ENCODE data around the gene IP6K2. TPM values are rescaled to one million over a fixed set of nuclear protein-coding genes. Genes with fewer than 3 reads are reported as not detected.

The IP6K2 gene
- total RNA-seq, 1 experiment from 2014 or later = 56.3 TPM

DNA sequence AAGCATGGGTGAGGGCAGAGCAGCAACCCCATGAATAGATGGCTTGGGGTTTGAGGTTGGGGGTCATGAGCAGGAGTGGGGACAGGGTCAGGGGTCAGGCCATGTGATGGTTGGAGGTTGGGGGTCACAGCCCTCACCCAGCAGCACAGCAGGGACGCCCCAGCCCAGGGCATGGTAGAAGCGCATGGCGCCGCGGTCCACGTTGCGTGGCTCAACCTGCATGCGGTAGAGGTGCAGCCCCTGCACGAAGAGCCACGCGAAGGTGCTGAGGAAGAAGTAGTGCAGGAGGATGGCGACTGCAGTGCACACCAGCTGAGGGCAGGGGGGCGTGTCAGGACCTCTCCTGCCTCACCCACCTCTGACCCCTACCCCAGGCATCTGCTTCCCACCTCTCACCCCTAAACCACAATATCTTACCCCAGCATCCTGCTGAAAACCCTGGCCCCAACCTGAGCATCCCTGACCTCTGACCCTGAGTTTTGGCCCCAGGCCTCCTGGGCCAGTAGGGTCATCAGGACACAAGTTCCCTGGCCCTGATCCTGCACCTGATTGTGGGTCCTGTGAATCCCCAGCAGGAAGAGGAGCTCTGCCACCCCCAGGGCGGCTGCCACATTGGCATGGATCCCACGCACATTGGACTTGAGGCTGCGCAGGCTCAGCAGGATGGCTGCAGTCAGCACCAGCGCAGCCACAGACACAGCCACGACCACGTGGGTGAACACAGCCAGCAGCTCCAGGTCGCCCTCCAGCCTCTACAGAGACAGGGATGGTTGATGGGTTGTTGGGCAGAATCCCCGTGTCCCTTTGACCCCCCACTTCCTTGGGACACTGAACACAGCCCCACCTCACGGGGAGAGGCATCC, 71.9 kb downstream of the IP6K2 start:
- no peak for DNase-seq (ENCODE audit: extremely low read depth, low read depth)

DNA sequence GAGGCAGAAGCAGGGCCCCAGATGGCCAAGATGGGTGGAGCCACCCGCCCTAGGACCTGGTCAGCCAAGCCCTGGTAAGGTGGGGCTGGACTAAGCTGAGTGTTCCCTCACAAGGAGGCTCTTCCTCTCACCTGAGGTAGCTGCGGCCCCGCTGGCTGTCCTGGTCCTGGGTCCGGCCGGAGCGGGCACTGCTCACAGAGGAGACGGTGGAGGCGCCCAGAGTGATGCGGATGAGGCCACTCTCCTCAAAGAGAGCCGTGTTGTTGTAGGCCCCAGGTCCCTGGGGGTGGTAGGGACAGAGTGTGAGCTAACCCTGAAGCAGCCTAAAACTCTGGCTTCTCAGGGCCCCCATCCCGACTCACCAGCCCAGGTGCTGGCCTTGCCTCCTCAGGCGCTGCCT, 74.4 kb downstream of the IP6K2 start:
- no peak for DNase-seq (ENCODE audit: extremely low read depth, low read depth)

DNA sequence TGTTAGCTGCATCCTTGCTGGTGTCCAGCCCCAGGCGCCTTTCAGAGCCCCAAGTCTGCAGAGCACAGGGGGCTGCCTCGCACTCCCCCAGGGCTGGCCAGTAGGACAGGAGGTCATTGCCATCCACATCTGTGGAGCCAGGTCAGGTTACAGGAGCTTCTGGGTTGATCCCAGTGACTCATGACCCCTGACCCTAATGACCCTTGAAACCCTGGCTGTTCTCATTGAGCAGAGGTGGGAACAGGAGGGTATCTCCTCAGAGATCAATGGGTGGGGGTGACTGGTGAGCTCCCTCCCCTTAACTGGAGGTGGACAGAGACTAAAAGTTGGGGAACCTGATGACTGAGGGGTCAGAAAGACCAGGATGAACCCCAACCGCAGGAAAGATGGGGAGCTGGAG, 75.6 kb downstream of the IP6K2 start:
- no peak for DNase-seq (ENCODE audit: extremely low read depth, low read depth)

DNA sequence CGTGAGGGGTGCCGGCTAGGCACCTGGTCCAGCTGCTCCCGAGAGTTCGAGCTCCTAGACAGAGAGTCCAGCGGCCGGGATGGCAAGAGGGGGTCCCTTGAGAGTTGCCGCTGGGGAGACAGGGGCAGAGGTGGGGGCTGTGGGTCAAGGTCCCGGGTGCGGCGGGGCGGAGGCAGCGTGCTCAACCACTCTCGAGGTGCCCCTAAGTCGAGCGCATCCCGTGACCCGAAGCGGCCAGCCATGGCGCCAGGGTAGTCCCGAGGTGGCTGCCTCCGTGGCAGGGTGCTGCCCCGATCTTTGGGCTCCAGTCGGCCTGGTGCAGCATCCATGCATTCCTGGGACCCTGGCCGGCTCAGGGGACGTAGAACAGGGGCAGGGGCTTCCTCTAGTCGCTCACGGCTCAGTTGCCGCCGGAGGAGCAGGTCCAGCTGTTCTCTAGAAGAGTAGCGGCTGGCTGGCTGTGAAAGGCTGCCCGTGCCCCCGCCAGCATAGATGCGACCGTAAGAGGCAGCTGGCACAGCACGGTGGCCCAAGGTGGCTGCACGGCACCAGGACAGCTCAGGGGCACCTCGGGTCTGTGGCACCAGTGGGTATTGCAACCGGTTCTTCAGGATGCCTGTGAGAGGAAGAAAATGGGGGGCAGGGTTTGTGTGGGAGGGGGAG, 76.9 kb downstream of the IP6K2 start:
- no peak for DNase-seq (ENCODE audit: extremely low read depth, low read depth)

Small RNA genes lying within 50 kb of the gene (small RNA-seq; reads per million reads assigned to genes)
- gene AC141002.1 = 0 reads per million in 2 experiments

Other genes with a start within 250 kb of the IP6K2 start
- 124 and 139 TPM in 2 replicates for gene SHISA5, start 213.0 kb downstream of the IP6K2 start, total RNA-seq (2014; rRNA removed; shearing (Covaris generic))
- 5.7 and 6.8 TPM in 2 replicates for gene PFKFB4, start 160.4 kb downstream of the IP6K2 start, total RNA-seq (2014; rRNA removed; shearing (Covaris generic))
- not detected in 2 replicates for gene UCN2, start 153.4 kb downstream of the IP6K2 start, total RNA-seq (2014; rRNA removed; shearing (Covaris generic))
- 0.63 and 4.2 TPM in 2 replicates for gene COL7A1, start 121.9 kb downstream of the IP6K2 start, total RNA-seq (2014; rRNA removed; shearing (Covaris generic))
- 193 and 196 TPM in 2 replicates for gene UQCRC1, start 107.6 kb downstream of the IP6K2 start, total RNA-seq (2014; rRNA removed; shearing (Covaris generic))
- not detected in 2 replicates for gene TMEM89, start 95.5 kb downstream of the IP6K2 start, total RNA-seq (2014; rRNA removed; shearing (Covaris generic))
- 7.7 and 9.4 TPM in 2 replicates for gene SLC26A6, start 81.8 kb downstream of the IP6K2 start, total RNA-seq (2014; rRNA removed; shearing (Covaris generic))
- 0.79 and 1.4 TPM in 2 replicates for gene CELSR3, start 54.3 kb downstream of the IP6K2 start, total RNA-seq (2014; rRNA removed; shearing (Covaris generic))
- gene NCKIPSD, start 31.3 kb downstream of the IP6K2 start, total RNA-seq (2014; rRNA removed; shearing (Covaris generic)) = 15.9 and 17.2 TPM in 2 replicates
- gene PRKAR2A, start 130.7 kb upstream of the IP6K2 start, total RNA-seq (2014; rRNA removed; shearing (Covaris generic)) = 20.5 and 23.1 TPM in 2 replicates
- 9.4 and 11.6 TPM in 2 replicates for gene SLC25A20, start 181.7 kb upstream of the IP6K2 start, total RNA-seq (2014; rRNA removed; shearing (Covaris generic))
- gene ARIH2, start 201.6 kb upstream of the IP6K2 start, total RNA-seq (2014; rRNA removed; shearing (Covaris generic)) = 88.3 and 99.3 TPM in 2 replicates